22Rv1 (cell line): ENCODE data around the gene C3orf20.

Source experiments
- H3K27ac ChIP-seq: fragments of 450-650 bp; 2 replicates; pipeline ENCODE4 v1.5.1; 2017
- CTCF ChIP-seq: fragments of 450-650 bp; IDR thresholded peaks from 2 replicates; pipeline ENCODE4 v1.5.1; 2017; ENCODE audit warnings: mild to moderate bottlenecking
- ZFX ChIP-seq: fragments of 450-650 bp; IDR thresholded peaks from 2 replicates; pipeline ENCODE4 v1.6.1; 2017; ENCODE audit warnings: antibody characterized with exemption, borderline replicate concordance

The C3orf20 gene

GRCh38 chr3:14684447-14684846 lies 9.5 kb downstream of the C3orf20 start:
- no peak overlapping the region for H3K27ac ChIP-seq
- TF ChIP-seq CTCF, result no peak
- TF ChIP-seq ZFX, result no peak

- TF ChIP-seq CTCF (no peak), ZFX (no peak)
Observed at GRCh38 chr3:14685179-14685578, 10.2 kb downstream of the C3orf20 start.

GRCh38 chr3:14687360-14687759 lies 12.4 kb downstream of the C3orf20 start:
- no peak overlapping the region for H3K27ac ChIP-seq
- no peak for TF ChIP-seq ZFX
- TF ChIP-seq CTCF, result no peak

More at GRCh38 chr3:14685179-14685578, 10.2 kb downstream of the C3orf20 start:
- H3K27ac ChIP-seq, result no peak overlapping the region

- H3K27ac ChIP-seq, result no peak overlapping the region
- TF ChIP-seq CTCF (no peak), ZFX (no peak)
Observed at GRCh38 chr3:14688525-14688924, 13.6 kb downstream of the C3orf20 start.

- H3K27ac ChIP-seq, result no peak overlapping the region
- TF ChIP-seq CTCF (no peak), ZFX (no peak)
Observed at GRCh38 chr3:14689247-14689980, 14.5 kb downstream of the C3orf20 start.

- H3K27ac ChIP-seq, result no peak overlapping the region
- TF ChIP-seq ZFX (no peak), CTCF (no peak)
Observed at GRCh38 chr3:14691239-14691638, 16.3 kb downstream of the C3orf20 start.

- no peak for TF ChIP-seq ZFX
- no peak for TF ChIP-seq CTCF
- no peak overlapping the region for H3K27ac ChIP-seq
Observed at GRCh38 chr3:14691719-14692118, 16.8 kb downstream of the C3orf20 start.
